ENCODE results near the gene RDH5. TPM values are rescaled to one million over a fixed set of nuclear protein-coding genes. Genes with fewer than 3 reads are reported as not detected.
A peak's percentile ranks its signal among the peaks of the same experiment; 100 is the strongest.

The RDH5 gene
- total RNA-seq, 1 experiment from 2014 or later = 5.0 TPM

DNA sequence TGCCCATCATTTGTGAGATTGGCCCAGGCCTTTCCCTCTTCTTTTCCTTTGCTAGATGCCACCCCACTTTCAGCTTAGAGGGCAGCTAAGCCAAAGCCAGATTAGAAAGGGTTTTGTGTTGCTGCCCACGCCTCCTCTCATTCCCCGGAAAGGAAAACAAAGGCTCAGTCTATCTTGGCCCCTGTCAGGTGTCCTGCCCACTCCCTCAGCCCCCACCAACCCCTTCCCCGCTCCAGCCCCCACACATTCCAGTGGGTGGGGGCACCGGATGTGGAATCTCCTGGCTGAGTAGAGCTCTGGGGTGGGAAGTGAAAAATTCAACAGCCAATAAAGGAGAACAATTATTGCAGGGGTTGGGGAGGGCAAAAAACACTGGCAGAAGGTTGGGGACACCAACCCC is 2.2 kb upstream of the RDH5 start:
- Histone ChIP-seq H3K4me3 (peak overlapping the region; percentile 53; the same call in 1 of the 2 replicates), H3K27me3 (no peaks in the 10 kb centered on the region), H3K9me3 (no peaks in the 10 kb centered on the region), H3K36me3 (peaks cover 1% of the 10 kb centered on the region; the same call in 1 of the 2 replicates)
- DNase-seq = peak; percentile 88

- DNase-seq = no peak
- no peaks in the 10 kb centered on the region for H3K9me3 ChIP-seq
- no peaks in the 10 kb centered on the region for H3K27me3 ChIP-seq
- H3K36me3 ChIP-seq = peaks cover 9% of the 10 kb centered on the region
- no peak overlapping the region for H3K4me3 ChIP-seq
Measured at GRCh38 chr12:55718624-55719275, 1.4 kb upstream of the RDH5 start.

- H3K27me3 ChIP-seq = no peaks in the 10 kb centered on the region
- DNase-seq = no peak
- H3K36me3 ChIP-seq = peaks cover 15% of the 10 kb centered on the region
- H3K9me3 ChIP-seq = no peaks in the 10 kb centered on the region
- H3K4me3 ChIP-seq = no peak overlapping the region
Measured at GRCh38 chr12:55719371-55719770, 822 bp upstream of the RDH5 start.

GRCh38 chr12:55720894-55721444 is 776 bp downstream of the RDH5 start:
- DNase-seq = peak; percentile 99
- Histone ChIP-seq H3K36me3 (peaks cover 31% of the 10 kb centered on the region), H3K9me3 (no peaks in the 10 kb centered on the region), H3K27me3 (no peaks in the 10 kb centered on the region), H3K4me3 (peak overlapping the region; percentile 10; the same call in 1 of the 2 replicates)

DNA sequence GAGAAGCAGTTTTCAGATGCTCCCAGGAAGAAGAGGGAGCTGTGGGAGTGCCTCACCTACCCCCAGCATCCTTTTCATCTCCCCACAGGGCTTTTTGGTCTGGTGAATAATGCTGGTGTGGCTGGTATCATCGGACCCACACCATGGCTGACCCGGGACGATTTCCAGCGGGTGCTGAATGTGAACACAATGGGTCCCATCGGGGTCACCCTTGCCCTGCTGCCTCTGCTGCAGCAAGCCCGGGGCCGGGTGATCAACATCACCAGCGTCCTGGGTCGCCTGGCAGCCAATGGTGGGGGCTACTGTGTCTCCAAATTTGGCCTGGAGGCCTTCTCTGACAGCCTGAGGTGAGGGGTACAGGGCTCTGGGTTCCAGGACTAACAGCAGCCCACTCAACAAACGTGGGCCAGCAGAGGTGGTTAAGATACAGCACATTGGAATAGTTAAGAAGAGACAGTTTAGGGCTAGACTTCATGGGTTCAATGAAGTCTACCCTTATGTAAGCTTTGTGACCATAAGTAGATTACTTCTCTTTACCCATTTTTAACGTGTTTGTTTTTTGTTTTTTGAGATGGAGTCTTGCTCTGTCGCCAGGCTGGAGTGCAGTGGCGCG is 1.5 kb downstream of the RDH5 start:
- Histone ChIP-seq H3K27me3 (no peaks in the 10 kb centered on the region), H3K9me3 (no peaks in the 10 kb centered on the region), H3K36me3 (peaks cover 38% of the 10 kb centered on the region), H3K4me3 (peak overlapping the region; percentile 10; the same call in 1 of the 2 replicates)
- no peak for DNase-seq

GRCh38 chr12:55722948-55723347 is 2.8 kb downstream of the RDH5 start:
- Histone ChIP-seq H3K9me3 (no peaks in the 10 kb centered on the region), H3K36me3 (peaks cover 51% of the 10 kb centered on the region), H3K4me3 (no peak overlapping the region), H3K27me3 (no peaks in the 10 kb centered on the region)
- no peak for DNase-seq

- H3K36me3 ChIP-seq = peaks cover 53% of the 10 kb centered on the region
- H3K4me3 ChIP-seq = no peak overlapping the region
- H3K27me3 ChIP-seq = no peaks in the 10 kb centered on the region
- H3K9me3 ChIP-seq = no peaks in the 10 kb centered on the region
- no peak for DNase-seq
Measured at GRCh38 chr12:55723516-55724225, 3.5 kb downstream of the RDH5 start.

DNA sequence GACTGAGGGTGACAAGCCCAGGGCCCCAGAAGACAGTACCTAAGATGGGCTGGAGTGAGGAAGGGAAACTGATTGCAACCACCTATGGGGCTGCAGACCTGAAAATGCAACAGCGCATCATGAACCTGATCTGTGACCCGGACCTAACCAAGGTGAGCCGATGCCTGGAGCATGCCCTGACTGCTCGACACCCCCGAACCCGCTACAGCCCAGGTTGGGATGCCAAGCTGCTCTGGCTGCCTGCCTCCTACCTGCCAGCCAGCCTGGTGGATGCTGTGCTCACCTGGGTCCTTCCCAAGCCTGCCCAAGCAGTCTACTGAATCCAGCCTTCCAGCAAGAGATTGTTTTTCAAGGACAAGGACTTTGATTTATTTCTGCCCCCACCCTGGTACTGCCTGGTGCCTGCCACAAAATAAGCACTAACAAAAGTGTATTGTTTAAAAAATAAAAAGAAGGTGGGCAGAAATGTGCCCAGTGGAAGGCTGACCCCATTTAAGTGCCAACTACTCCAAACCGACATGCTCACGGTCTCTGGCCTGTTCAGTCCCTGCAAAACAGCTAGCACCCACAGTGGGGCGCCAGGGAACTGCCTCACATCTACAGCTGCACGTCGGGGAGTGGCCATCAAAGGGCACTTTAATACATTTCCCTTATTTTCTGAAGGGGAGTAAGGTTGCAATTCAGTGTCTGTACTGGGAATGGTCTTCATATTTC is 4.2 kb downstream of the RDH5 start:
- Histone ChIP-seq H3K9me3 (no peaks in the 10 kb centered on the region), H3K4me3 (no peak overlapping the region), H3K36me3 (peaks cover 53% of the 10 kb centered on the region), H3K27me3 (no peaks in the 10 kb centered on the region)
- DNase-seq = peak; percentile 71

GRCh38 chr12:55724940-55725309 is 4.7 kb downstream of the RDH5 start:
- no peaks in the 10 kb centered on the region for H3K27me3 ChIP-seq
- DNase-seq = no peak
- peaks cover 53% of the 10 kb centered on the region for H3K36me3 ChIP-seq
- H3K4me3 ChIP-seq = no peak overlapping the region
- no peaks in the 10 kb centered on the region for H3K9me3 ChIP-seq

- no peaks in the 10 kb centered on the region for H3K27me3 ChIP-seq
- H3K9me3 ChIP-seq = no peaks in the 10 kb centered on the region
- H3K4me3 ChIP-seq = no peak overlapping the region
- peaks cover 53% of the 10 kb centered on the region for H3K36me3 ChIP-seq
- DNase-seq = no peak
Measured at GRCh38 chr12:55725556-55725955, 5.4 kb downstream of the RDH5 start.

DNA sequence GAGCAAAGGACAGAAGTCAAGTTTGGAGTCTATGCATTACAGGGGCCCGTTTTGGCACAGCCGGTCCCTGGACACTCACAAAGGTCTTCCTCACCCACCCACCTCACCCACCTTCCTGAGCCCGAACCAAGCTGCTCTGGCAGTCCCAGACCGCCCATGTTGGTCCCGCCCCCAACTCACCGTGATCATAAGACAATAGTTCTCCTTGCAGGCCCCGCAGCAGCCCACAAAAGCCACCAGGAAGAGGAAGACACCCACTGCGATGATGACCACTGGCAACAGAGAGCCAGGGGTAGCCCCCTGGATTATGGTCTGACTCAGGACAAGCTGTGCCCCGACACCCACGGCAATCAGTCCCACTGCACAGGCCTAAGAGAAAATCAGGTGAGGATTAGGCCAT is 6.8 kb downstream of the RDH5 start:
- no peak for DNase-seq
- Histone ChIP-seq H3K4me3 (peak overlapping the region; percentile 85), H3K27me3 (no peaks in the 10 kb centered on the region), H3K9me3 (no peaks in the 10 kb centered on the region), H3K36me3 (peaks cover 53% of the 10 kb centered on the region)

DNA sequence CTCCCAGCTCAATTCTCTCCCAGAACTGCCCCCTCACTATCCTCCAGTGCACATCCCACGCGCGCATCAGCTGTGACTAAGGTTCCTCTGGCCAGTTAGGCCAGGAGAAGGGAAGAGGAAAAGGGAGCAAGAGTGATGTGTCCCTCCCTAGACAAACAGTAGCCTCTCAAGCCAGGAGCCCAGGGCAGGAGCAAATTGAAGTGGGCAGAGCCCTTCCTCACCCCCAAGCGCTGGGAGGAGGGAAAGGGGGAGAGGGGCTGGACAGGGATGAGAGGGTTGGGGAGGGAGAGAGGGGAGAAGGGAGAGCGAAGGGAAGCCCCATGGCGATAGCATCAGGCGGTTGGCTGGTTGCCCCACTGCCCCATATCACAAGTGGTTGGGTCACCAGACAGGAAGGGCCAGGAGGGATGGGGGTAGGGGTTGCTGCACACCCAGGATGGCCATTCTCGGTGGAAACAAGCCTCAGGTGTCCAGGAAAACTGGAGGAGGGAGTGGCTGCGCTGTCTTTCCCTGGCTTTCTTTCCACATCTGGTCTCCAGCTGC is 7.5 kb downstream of the RDH5 start:
- Histone ChIP-seq H3K4me3 (peak overlapping the region; percentile 85), H3K9me3 (no peaks in the 10 kb centered on the region), H3K27me3 (no peaks in the 10 kb centered on the region), H3K36me3 (peaks cover 53% of the 10 kb centered on the region)
- peak; percentile 71 for DNase-seq

DNA sequence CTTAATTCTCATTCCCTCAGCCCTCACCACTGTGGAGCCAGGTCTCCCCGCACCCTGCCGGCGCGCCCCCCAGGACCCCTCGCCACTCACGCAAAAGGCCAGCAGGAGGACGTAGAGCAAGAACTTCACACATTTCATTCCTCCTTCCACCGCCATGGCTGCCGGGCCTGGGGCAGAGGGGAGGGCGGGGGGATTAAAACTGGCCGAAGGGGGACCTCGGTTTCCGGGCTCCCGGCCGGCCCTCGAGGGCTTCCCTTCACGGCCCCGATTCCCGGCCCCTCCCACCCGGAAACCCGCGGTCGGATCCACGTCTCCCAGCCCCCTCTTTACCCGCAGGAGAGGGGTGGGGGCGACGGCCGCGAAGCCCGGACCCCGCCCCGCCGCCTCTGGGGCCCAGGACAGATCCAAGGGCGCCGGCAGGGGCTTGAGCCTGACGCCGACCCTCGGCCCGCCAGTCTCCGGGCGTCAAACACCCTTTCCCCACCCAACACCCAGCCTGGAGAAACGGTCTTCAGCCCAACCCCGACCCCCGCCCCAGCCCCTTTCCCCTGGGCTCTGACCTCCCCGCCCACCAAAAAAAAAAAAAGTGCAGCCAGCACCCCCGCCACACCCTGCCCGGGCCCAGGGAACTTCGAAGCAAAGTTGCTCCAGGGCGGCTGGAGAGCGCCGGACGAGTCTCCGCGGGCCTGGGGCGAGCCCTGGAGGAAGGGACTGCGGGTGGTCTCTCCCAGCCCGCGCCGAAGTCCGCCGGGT is 8.2 kb downstream of the RDH5 start:
- no peaks in the 10 kb centered on the region for H3K27me3 ChIP-seq
- peak; percentile 67 for DNase-seq
- H3K9me3 ChIP-seq = no peaks in the 10 kb centered on the region
- peak overlapping the region; percentile 85 for H3K4me3 ChIP-seq
- peaks cover 48% of the 10 kb centered on the region for H3K36me3 ChIP-seq

- H3K9me3 ChIP-seq = no peaks in the 10 kb centered on the region
- peak; percentile 96 for DNase-seq
Measured at GRCh38 chr12:55728939-55729818, 9.0 kb downstream of the RDH5 start, which contains the start of gene CD63. TSS of gene CD63 (minus strand) at chr12:55729009. CDS start at chr12:55728341, 668 bp downstream.

More at GRCh38 chr12:55728939-55729818, 9.0 kb downstream of the RDH5 start, which contains the start of gene CD63:
- Histone ChIP-seq H3K36me3 (peaks cover 40% of the 10 kb centered on the region), H3K27me3 (no peaks in the 10 kb centered on the region), H3K4me3 (peak within 1 kb of the TSS; percentile 85)

All from MG63 (cell line).